WTC11 (cell line): ENCODE data around the gene KCNJ15.

Experiments
- ATF3 ChIP-seq: sonication (generic); formaldehyde crosslinking; conservative IDR thresholded peaks from 2 replicates; pipeline ENCODE4 v1.8.1; 2022; ENCODE audit warnings: mild to moderate bottlenecking, missing genetic modification reagents
- CBFB ChIP-seq: sonication (generic); formaldehyde crosslinking; IDR thresholded peaks from 2 replicates; pipeline ENCODE4 v1.8.1; 2022; ENCODE audit warnings: mild to moderate bottlenecking, low read depth, missing genetic modification reagents
- CREB1 ChIP-seq: sonication (generic); formaldehyde crosslinking; IDR thresholded peaks from 2 replicates; pipeline ENCODE4 v1.8.0; 2023; ENCODE audit warnings: mild to moderate bottlenecking, missing genetic modification reagents
- CTCF ChIP-seq: fragments of 200-600 bp; IDR thresholded peaks from 2 replicates; pipeline ENCODE4 v1.8.0; 2022; ENCODE audit warnings: antibody characterized with exemption
- ELF4 ChIP-seq: sonication (generic); formaldehyde crosslinking; IDR thresholded peaks from 2 replicates; pipeline ENCODE4 v1.8.1; 2022; ENCODE audit warnings: low read depth, mild to moderate bottlenecking, moderate library complexity, missing genetic modification reagents
- FOXJ3 ChIP-seq: sonication (generic); formaldehyde crosslinking; IDR thresholded peaks from 2 replicates; pipeline ENCODE4 v1.9.0; 2021; ENCODE audit warnings: missing genetic modification reagents, mild to moderate bottlenecking, borderline replicate concordance
- NFYB ChIP-seq: sonication (generic); formaldehyde crosslinking; conservative IDR thresholded peaks from 2 replicates; pipeline ENCODE4 v1.8.0; 2022; ENCODE audit warnings: low read depth, missing genetic modification reagents
- PREB ChIP-seq: sonication (generic); formaldehyde crosslinking; IDR thresholded peaks from 2 replicates; pipeline ENCODE4 v1.8.1; 2022; ENCODE audit warnings: mild to moderate bottlenecking, missing genetic modification reagents, moderate library complexity, borderline replicate concordance
- PRRX2 ChIP-seq: fragments of 250-450 bp; sonication (Bioruptor Pico); IDR thresholded peaks from 2 replicates; pipeline ENCODE4 v1.8.0; 2021; ENCODE audit warnings: mild to moderate bottlenecking
- SP1 ChIP-seq: sonication (generic); formaldehyde crosslinking; conservative IDR thresholded peaks from 2 replicates; pipeline ENCODE4 v1.8.1; 2022; ENCODE audit warnings: missing genetic modification reagents
- ZBTB43 ChIP-seq: sonication (generic); formaldehyde crosslinking; IDR thresholded peaks from 2 replicates; pipeline ENCODE4 v1.8.1; 2023; ENCODE audit warnings: mild to moderate bottlenecking, missing genetic modification reagents
- ZNF512 ChIP-seq: sonication (generic); formaldehyde crosslinking; IDR thresholded peaks from 2 replicates; pipeline ENCODE4 v1.8.1; 2022; ENCODE audit warnings: missing genetic modification reagents, borderline replicate concordance
- TF ChIP-seq, protein P1 (sequence below): sonication (generic); formaldehyde crosslinking; IDR thresholded peaks from 2 replicates; pipeline ENCODE4 v1.8.0; 2022; ENCODE audit warnings: mild to moderate bottlenecking, missing genetic modification reagents
- TF ChIP-seq, protein P2 (sequence below): sonication (generic); formaldehyde crosslinking; IDR thresholded peaks from 2 replicates; pipeline ENCODE4 v1.8.1; 2022; ENCODE audit warnings: low read depth, mild to moderate bottlenecking, moderate library complexity, missing genetic modification reagents, borderline replicate concordance

GRCh38 chr21:38293113-38293512 lies 36.3 kb downstream of the KCNJ15 start:
- TF ChIP-seq CTCF: no peak
- no peak for TF ChIP-seq ELF4
- no peak for TF ChIP-seq FOXJ3 (CRISPR knock-in tag)
- no peak for TF ChIP-seq ATF3 (CRISPR knock-in tag)
- no peak for TF ChIP-seq SP1 (CRISPR knock-in tag)
- TF ChIP-seq, protein P1, sequence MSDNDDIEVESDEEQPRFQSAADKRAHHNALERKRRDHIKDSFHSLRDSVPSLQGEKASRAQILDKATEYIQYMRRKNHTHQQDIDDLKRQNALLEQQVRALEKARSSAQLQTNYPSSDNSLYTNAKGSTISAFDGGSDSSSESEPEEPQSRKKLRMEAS (CRISPR knock-in tag): no peak
- TF ChIP-seq CREB1 (CRISPR knock-in tag): no peak
- TF ChIP-seq PREB (CRISPR knock-in tag): no peak
- TF ChIP-seq PRRX2: no peak
- no peak for TF ChIP-seq NFYB (CRISPR knock-in tag)
- TF ChIP-seq, protein P2, sequence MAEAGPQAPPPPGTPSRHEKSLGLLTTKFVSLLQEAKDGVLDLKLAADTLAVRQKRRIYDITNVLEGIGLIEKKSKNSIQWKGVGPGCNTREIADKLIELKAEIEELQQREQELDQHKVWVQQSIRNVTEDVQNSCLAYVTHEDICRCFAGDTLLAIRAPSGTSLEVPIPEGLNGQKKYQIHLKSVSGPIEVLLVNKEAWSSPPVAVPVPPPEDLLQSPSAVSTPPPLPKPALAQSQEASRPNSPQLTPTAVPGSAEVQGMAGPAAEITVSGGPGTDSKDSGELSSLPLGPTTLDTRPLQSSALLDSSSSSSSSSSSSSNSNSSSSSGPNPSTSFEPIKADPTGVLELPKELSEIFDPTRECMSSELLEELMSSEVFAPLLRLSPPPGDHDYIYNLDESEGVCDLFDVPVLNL (CRISPR knock-in tag): no peak
- no peak for TF ChIP-seq ZBTB43
- TF ChIP-seq ZNF512: no peak
- no peak for TF ChIP-seq CBFB
